Activated CD4-positive, CD25-positive, alpha-beta regulatory T cell treated with anti-CD3 and anti-CD28 coated beads, Interleukin-2, amount 50 U/mL, for 24 hours (primary cell): ENCODE results near the gene COX8A.

Experiments
- ATAC-seq, 2 donors: fragments of 150-1000 bp; cut with Tn5 transposase; one replicate each; pipeline ENCODE4 v1.10.0; 2021; ENCODE audit warnings: mild to moderate bottlenecking in 1 of 2, moderate library complexity in 1 of 2

COX8A gene

GRCh38 chr11:64022125-64022784, 47.8 kb downstream of the COX8A start:
- ATAC-seq, result no peak

GRCh38 chr11:64023712-64024710, 49.6 kb downstream of the COX8A start:
- ATAC-seq, result no peak

- no peak for ATAC-seq
These were observed 50.8 kb downstream of the COX8A start for GRCh38 chr11:64025205-64025604.
